HG02970 (cell line): ENCODE measurements around the gene PYCARD.
"Not testable (repeated sequence)": the region's sequence is repeated elsewhere in the genome, so short reads cannot be mapped to it uniquely, and the experiment has no call there.

Experiments used
- ATAC-seq: cut with Tn5 transposase; IDR thresholded peaks from one replicate; pipeline ENCODE4 v1.9.1; 2021; ENCODE audit warnings: mild to moderate bottlenecking, moderate library complexity, moderate number of reproducible peaks; ENCODE audit not compliant: unreplicated experiment, low FRiP score

Gene PYCARD

GRCh38 chr16:31202414-31203375 is at the start of gene PYCARD:
PYCARD (minus strand) TSS chr16:31202760; CDS start chr16:31202690, 70 bp downstream.
- ATAC-seq = no peak

- ATAC-seq = no peak
Measured at GRCh38 chr16:31251435-31251834, 48.9 kb upstream of the PYCARD start.

DNA sequence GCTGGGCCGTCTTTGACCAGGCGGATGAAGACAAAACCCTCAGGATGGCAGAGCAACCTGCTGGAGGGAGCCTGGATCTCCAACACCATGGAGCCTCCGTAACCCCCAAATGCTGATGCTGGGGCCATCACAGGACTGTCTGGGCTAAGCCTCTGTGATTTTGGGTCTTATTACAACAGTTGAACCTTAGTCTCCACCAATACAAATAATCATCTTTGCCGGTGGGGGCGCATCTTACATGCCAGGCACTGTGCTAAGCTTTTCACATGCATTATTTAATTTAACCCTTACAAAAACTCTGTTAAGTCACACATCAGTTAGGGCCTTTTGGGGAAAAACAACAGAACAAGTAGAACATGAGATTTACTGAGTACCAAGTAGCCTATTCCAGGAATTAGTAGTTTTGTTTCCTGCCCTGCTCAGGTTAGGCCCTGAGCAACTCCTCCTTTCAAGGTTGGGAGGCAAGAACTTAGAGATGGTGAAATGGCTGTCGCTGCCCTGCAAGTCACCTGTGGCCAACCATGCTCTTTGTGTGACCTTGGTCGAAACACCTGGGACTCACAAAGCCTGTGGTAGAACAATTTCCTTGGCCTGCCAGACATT is 48.3 kb upstream of the PYCARD start:
- ATAC-seq = no peak

DNA sequence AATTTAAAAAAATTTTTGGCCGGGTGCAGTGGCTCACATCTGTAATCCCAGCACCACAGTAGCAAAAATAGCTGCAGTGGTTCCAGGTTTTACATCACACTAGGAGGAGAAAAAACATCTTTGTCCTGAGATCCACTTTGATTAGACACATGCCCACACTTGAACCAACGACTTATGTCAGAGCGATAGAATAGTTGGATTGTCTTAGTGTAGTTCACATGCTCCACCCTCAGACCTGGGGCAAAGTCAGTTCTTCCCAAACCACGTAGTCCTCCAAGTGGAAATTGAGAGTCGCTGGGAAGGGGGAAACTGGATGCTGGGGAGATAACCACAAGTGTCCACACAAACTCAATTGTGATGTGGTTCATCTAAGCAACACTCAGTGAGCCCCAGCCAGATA is 45.8 kb upstream of the PYCARD start:
- no peak for ATAC-seq

DNA sequence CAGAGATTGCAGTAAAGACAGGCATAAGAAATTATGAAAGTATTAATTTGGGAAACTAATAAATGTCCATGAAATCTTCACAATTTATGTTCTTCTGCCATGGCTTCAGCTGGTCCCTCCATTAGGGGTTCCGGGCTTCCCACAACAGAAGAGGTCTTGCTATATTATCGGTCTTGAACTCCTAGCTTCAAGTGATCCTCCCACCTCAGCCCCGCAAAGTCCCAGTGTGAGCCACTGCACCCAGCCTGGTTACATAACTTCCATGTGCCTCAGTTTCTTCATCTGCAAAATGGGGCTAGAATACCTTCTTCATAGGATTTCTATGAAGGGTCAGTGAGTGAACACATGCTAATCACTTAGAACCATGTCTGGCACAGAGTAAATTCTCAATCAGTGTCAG is 43.7 kb upstream of the PYCARD start:
- no peak for ATAC-seq

GRCh38 chr16:31245598-31245997 is 43.0 kb upstream of the PYCARD start:
- ATAC-seq = not testable (repeated sequence)

DNA sequence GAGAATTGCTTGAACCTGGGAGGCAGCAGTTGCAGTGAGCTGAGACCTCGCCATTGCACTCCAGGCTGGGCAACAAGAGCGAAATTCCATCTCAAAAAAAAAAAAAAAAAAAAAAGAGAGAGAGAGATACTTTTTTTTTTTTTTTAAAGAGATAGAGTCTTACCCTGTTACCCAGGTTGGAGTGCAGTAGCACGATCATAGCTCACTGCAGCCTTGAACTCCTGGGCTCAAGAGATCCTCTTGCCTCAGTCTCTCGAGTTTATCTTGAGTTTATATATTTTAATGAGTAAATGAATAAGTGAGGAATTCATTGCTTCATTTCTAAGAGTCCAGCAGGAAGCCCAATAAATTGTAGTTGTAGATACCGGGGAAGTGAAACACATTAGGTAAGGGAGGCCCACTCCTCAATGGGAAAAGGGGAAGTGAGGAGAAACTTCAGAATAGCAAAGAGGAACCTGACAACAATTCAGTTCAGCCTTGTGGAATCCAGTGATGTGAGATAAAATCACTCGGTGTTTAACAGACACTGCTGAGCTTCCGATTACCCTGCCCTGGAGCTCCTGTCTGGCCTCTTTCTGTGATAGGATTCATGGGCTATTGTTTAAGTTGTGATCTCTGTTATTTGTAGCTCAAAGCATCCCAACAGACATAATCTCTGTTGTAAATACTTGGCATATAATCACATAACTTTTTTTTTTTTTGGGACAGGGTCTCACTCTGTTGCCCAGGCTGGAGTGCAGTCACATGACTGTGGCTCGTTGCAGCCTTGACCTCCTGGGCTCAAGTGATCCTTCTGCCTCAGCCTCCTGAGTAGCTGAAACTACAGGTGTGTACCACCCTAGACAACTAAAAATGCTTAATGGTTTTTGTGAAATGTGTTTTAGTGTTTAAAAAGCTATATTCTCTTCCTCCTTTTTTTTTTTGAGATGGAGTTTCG is 41.4 kb upstream of the PYCARD start:
- no peak for ATAC-seq

DNA sequence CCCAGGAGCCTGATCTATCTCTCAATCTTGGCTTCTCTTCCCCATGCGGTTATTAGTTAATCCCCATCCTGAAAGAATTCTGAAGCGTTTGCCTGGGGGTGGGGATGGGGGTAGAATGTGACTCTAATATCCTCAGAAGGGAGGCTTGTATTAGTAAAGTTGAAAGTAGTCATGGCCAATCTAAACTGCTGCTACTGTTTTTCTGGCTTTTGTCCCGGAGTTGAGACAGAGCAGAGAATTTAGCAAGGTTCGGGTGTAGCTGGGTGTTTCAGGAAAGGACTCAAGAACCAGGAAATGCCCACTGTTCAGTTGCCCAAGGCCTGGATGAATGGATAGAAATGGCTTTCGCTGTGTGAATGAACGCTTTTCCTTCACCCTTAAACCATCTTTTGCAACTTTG is 39.6 kb upstream of the PYCARD start:
- ATAC-seq = no peak

GRCh38 chr16:31238041-31238440 is 35.5 kb upstream of the PYCARD start:
- ATAC-seq = no peak

GRCh38 chr16:31229501-31229900 is 26.9 kb upstream of the PYCARD start:
- ATAC-seq = no peak

DNA sequence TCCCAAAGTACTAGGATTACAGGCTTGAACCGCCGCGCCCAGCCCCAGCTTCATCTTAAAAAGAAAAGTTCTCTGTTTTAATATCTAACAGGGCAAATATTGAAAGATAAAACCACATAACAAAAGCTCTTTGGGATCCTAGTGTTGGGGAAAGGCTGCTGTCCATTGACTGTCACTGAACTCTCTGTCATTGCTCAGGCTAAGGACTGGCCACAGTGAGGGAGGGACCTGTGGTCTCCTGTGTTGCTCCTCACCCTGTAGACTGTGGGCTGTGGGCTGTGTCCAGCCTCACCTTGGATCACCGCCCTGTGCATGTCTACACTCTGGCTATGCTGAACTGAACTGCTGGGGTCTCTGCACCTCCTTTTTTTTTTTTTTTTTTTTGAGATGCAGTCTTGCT is 25.6 kb upstream of the PYCARD start:
- ATAC-seq = no peak

GRCh38 chr16:31225193-31225592 is 22.6 kb upstream of the PYCARD start:
- no peak for ATAC-seq

- no peak for ATAC-seq
Measured at GRCh38 chr16:31224092-31224955, 21.8 kb upstream of the PYCARD start.

DNA sequence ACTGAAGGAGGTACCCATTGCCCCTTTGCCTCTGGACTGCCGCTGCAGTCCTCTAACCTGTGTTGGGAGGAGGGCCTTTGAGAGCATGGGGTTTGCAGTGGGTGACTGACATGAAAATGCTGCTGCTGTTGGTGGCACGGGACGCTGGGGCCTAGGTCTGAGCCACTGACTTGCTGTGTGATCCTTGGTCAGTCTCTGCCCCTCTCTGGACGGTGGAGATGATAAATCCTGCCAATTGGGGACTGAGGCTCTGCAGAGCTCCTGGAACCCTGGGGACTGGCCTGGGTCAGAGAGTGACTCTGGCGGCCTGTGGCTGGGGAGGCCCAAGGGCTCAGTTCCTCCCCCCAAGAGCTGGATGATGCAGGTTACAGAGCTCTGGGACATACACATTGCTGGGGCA is 20.5 kb upstream of the PYCARD start:
- no peak for ATAC-seq

DNA sequence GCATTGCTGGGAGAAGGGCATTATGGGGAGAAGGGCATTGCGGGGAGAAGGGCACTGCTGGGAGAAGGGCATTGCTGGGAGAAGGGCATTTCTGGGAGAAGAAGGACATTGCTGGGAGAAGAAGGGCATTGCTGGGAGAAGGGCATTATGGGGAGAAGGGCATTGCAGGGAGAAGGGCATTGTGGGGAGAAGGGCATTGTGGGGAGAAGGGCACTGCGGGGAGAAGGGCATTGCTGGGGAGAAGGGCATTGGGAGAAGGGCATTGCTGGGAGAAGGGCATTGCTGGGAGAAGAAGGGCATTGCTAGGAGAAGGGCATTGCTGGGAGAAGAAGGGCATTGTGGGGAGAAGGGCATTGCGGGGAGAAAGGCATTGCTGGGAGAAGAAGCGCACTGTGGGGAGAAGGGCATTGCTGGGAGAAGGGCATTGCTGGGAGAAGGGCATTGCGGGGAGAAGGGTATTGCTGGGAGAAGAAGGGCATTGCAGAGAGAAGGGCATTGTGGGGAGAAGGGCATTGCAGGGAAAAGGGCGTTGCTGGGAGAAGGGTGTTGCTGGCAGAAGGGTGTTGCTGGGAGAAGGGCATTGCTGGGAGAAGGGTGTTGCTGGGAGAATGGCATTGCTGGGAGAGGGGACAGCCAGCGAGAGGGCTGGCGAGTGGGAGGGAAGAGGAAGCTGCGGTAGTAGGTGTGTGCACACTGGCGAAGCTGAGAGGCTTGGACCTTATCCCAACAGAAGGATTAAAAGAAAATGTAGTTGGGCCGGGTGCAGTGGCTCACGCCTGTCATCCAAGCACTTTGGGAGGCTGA is 19.0 kb upstream of the PYCARD start:
- no peak for ATAC-seq

GRCh38 chr16:31219154-31219741 is 16.7 kb upstream of the PYCARD start:
- no peak for ATAC-seq

DNA sequence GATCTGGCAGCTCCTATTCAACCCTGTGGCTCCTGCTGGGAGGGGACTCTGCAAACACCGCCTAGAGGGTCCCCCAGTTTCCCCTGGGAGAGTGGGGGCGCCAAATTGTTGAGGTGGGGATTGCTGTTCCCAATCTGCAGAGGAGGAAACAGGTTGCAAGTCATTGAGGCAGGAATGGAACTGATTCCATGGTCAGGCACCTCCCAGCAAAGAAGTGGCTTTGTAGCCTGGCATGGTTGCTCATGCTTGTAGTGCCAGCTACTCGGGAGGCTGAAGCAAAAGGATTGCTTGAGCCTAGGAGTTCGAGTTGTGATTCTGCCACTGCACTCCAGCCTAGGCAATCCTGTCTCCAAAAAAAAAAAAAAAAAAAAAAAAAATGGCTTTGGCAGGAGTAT is 14.6 kb upstream of the PYCARD start:
- no peak for ATAC-seq

GRCh38 chr16:31216422-31217135 is 14.0 kb upstream of the PYCARD start, which contains the start of gene PYDC1:
PYDC1 (minus strand) TSS chr16:31217135; CDS start chr16:31217028, 107 bp downstream.
- ATAC-seq = no peak
